CD4-positive, alpha-beta T cell treated with Interleukin-2 at 100 ng/mL for 4 hours (primary cell): ENCODE measurements around the gene TTN.
"Not testable (repeated sequence)": the region's sequence is repeated elsewhere in the genome, so short reads cannot be mapped to it uniquely, and the experiment has no call there.

Source experiments
- DNase-seq: peaks from one replicate; pipeline ENCODE4 v3.0.0-alpha.2; 2020; ENCODE audit warnings: low spot score

The TTN gene

DNA sequence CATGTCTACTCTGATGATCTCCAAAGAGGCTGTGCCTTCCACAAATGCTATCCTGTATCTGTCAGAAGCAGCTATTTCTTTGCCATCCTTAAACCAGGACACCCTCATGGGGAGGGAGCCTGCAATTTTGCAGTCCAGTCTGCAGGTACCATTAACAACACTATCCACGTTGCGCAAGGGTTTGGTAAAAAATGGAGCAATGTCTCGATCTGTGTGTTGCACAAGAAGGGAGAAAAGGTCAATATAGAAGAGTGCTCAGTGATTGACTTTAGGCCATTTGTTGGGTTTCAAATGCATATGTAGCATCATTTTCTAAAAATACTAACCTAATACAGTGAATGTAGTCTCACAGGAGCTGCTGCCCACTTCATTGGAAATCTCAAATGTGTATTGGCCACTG, 74.3 kb downstream of the TTN start:
- no peak for DNase-seq

DNA sequence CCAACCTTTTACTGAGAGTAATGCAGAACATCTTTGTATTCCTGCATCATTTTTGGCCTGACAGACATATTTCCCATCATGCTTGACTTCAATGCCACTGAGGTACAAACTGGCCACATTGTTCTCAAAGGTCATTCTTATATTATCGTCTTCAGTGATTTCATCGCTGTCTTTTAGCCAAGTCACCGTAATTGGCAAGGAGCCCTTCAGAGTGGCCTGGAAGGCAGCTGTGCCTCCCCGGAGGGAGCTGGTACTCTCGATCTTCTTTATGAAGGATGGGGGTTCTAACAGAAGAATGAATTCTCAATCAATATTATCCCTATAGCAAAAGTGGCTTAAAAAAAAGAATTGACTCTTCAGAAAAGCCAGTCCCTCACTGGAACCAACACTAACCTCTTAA, 75.9 kb downstream of the TTN start:
- DNase-seq = no peak

DNA sequence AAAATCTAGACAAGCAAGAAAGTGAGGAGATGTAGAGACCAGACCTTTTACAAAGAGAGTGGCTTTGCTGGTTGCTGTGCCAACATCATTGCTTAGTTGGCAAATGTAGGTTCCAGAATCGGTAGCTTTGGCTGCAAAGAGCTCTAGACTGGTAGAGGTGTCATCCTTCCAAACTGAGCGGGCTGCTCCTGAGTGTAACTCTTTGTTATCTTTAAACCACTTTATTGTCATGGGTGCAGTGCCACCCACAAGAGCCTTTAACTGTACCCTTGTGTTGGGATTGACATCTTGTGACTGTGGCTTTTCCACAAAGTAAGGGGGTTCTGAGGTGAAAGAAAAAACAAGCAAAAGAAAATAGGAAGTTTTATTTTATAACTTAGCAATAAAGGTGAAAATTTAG, 77.2 kb downstream of the TTN start:
- no peak for DNase-seq

DNA sequence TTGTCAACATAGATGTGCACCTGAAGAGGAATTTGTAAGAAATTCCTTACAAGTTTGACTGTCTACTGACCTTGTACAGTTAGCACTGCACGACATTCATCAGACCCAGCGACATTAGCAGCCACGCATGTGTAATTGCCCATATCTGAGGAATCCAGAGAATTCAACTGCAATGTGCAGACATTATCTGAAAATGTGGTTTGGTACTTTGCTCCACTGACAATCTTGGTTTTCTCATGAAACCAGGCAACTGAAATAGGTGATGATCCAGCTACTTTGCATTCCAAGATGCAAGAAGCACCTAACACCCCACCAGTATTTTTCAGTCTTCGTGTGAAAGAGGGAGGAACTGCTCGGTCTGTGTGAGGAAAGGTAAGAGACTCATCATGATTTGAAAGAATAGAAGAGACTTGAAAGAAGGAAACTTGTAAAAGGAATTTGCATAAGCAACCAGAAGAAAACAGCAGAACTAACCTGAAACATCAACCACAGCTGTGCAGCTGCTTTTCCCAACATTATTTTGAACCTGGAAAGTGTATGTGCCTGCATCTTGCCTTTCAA, 83.4 kb downstream of the TTN start:
- DNase-seq = no peak

DNA sequence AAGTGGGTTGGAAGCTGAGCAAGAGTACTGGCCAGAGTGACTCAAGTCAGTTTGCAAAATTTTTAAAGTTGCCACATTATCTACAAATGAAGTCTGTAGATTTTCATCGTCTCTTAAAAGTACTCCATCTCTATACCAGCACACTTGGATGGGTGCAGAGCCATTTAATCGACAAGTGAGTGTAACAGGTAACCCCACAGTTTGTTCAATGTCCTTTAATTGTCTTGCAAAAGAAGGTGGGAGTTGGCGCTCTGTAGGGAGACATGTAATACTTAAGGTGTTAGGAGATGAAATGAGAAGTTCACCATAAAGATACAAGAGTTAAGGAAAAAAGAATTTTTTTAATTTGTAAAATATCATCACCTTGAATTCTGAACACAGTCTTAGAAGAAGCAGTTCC, 84.9 kb downstream of the TTN start:
- no peak for DNase-seq

DNA sequence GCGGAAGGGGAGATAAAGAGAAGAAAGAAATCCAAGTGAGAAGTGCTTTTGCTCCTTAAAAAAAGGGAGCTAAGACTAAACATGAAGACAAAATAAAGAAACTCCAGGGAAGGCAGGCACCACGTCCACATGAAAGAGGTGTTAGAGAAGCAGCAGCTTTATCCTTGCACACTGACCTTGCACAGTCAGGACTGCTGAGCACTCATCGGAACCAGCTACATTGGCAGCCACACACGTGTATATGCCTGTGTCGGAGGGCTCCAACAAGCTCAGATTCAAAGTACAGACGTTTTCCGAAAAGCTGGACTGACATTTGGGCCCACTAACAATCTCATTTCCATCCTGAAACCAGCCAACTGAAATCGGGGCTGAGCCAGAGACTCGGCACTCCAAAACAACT, 88.2 kb downstream of the TTN start:
- no peak for DNase-seq

DNA sequence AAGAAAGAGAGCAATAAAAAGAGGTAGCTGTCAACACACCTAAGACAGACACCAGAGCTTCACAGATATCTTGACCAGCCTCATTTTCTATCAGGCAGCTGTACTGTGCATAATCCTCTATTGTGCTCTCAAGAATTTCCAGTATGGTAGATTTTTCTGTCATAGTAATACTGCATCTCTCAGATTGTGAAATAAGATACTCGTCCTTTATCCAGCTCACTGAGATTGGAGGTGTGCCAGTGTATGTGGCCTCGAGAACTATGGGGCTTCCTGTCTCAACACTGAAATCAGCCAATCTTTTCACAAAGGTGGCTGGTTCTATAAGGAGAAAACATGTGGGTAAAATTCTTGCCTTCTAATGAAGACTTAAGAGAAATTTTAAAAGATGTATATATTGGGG, 88.9 kb downstream of the TTN start:
- DNase-seq = no peak

DNA sequence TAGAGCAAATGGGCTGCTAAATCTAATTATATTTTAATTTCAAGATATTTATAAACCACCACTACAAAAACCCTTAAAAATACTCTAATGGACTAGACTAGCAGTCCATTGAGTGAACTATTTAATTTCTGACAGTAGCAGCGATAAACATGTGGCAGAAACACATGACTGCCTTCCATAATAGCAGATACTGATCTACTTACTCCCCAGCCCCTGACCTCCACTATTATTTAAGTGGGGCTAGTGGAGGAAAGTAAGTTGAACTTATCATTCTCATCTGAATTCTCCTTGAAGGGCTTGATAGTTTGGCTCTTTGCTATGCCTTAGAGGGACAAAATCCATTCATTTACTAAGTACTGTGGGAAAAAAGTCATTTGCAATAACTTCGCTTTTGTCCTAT, 90.8 kb downstream of the TTN start:
- no peak for DNase-seq

DNA sequence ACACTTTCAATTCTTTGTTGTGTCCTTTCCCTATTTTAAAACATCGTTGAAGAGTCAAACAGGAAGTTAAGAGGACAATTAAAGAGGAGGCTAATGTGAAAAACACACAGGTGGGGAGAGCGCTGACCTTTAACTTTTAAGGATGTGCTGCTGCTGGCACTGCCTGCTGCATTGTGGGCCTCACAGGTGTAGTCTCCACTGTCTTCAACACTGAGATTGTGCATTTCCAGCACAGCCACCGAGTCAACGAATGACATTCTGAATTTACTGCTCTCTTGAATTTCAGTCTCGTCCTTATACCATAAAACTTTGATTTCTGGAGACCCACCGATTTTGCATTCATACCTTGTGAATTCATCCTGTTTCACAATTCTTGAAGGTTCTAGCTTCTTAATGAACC, 91.9 kb downstream of the TTN start:
- no peak for DNase-seq

DNA sequence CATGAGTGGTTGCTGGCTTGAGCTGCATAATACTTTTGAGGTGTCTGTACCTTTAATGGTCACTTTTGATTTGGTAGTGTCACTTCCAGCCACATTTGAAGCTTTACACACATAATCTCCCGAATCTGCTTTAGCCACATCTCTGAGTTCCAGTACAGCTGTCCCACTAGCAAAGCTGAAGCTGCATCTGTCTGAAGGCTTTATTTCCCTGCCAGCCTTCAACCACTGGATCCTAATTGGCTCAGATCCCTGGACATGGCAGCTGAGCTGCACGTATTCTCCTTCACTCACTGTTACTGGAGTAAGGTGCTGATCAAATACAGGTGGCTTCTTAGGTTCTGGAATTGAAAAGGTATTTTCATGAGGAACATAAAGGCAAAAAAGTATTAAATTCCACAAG, 99.7 kb downstream of the TTN start:
- no peak for DNase-seq

DNA sequence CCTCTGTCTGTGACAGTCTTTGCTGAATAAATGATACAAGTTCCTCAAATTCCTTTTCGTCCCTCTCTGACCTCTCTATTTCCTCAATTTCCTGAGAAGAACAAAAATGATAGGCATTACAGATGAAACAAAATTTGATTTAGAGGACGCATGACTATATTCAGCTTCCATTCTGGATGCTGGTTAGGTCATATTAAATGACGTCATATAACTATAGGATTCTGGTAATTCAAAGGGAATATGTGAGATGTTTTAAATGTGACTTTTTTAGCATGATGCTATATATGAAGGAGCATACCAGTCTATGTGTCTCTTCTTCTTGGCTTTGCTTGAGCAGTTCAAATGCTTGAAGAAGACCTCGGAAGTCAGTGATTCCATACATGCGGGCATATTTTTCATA, 102.3 kb downstream of the TTN start:
- DNase-seq = no peak

DNA sequence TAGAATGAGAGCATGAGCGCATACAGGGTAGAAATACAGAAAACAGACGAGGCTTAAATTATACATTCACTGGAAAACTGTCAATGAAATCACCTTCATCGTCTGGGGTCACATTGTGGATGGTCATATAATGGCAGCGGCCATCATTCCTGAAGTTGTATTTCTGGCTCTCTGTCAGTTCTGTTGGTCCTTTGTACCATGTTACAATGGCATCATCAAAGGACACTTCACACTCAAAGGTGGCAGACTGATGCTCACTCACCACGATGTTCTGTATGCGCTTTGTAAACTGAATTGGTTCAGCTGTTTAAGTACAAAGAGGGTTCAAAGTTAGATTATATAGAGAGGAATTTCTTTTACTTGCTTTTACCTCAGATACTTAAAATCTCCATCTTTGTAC, 104.9 kb downstream of the TTN start:
- no peak for DNase-seq

DNA sequence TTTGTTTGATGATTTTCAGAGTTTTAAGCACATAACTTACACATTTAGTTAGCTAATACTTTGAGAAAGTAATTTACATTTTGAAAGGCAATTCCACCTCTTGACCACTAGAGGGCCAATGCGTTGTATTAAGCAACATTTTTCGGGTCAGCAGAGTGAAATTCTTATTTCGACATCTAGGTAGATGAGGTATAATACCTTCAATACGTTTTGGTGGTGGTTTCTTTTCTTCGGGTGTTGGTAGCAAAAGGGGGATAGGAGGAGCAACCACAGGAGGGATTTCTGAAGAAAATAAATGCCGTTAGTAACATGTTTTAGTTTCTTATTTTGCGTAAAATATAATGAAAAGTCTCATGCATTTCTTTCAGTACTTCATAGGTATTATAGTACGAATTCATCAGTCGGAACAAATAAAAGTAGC, 106.3 kb downstream of the TTN start:
- peak; percentile 26 for DNase-seq

DNA sequence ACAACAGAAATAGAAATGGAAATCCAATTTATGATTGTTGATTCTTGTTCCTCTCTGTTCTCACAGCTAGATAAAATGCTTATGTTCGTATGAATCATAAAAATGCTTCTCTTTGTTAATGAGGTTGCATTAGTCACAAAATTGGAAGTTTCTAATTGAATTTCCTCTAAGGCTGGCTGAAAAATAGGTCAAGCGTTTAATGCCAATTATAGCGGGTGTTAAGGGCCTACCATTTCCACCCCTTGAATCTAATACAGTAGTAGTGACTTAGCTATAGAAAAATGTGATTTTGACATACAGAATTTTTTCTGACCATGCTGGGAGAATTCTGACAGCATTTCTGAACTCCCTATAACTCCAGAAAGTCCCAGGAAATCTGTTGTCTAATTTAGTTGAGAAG, 107.1 kb downstream of the TTN start:
- DNase-seq = no peak

DNA sequence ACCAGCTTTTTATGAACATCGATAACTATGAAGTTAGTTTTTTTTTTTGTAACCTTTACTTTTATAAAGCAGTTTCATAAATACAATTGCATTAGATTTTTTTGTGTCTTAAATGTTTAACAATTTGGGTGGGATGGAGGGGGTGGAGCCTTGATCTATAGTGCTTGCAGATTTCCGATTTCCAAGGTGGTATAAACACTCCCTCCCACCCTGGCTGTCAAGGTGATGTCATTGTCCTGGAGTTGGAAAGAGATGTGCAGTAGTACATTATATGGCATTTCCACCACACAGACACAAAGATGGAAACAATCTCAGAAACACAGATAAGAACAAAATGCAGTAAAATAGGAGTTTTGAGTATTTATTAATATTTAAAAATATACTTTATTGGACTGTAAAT, 114.4 kb downstream of the TTN start:
- no peak for DNase-seq

DNA sequence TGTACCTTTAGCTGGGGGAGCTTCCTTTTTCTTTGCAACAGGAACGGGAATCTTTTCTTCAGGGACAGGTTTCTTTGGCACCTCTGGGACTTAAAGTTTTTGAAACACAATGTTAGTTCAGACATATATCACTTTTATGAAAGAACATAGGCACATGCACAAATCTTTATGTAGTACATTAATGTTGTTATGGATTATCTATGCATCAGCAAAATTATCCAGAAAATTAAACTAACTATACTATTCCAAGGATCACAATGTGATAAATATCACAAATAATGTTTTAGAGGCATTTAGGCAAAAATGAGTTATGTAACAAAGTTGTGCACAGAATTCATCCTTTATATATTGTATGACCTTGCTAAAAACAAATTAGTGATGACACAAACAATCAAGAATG, 117.4 kb downstream of the TTN start:
- DNase-seq = no peak

DNA sequence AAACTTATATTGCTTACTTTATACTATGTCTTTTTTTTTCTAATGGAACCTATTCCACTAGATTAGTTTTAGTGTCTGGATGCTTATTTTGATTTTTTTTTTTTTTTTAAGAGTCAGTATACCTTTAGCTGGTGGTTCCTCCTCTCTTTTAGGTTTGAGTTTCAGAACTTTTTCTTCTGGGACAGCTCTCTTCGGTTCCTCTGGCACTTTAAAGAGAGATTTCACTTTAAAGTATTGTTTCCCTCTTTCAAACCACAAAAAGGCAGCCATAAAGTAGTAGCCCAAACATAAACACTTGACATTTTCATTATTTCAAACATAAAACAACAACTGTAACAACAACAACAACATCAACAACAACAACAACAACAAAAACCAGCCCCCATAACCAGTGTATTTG, 123.3 kb downstream of the TTN start:
- no peak for DNase-seq

DNA sequence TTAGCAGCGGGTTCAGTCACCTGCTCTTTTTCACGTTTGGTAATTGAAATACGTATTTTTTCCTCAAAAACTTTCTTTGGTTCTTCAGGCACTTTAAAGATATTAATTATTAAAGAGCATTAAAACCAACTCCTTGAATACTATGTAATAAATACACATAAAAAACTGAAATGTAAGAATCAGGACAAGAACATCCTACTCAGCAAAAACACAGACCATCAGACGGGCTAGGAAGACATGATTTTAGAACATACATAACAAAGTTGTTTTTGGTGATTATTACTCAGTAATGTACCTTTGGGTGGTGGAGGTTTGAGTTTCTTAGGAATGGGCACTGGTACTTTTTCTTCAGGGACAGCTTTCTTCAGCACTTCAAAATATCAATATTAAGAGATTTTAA, 126.1 kb downstream of the TTN start:
- no peak for DNase-seq

DNA sequence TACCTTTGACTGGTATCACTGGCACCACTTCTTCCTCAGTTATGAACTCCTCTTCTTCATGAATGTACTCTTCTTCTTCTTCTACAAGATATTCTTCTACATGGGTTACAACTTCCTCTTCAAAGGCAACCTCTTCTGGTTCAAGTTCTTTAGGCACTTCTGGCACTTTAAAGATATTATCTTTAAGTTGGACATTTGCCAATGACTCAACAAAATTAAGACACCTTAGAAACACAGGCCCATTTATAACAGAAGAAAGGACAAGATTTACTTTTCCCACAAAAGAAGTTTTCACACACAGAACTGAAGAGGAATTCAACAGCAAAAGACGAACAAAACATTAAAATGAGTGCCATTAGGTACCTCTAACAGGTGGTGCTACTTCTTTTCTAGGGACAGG, 127.3 kb downstream of the TTN start:
- DNase-seq = no peak

DNA sequence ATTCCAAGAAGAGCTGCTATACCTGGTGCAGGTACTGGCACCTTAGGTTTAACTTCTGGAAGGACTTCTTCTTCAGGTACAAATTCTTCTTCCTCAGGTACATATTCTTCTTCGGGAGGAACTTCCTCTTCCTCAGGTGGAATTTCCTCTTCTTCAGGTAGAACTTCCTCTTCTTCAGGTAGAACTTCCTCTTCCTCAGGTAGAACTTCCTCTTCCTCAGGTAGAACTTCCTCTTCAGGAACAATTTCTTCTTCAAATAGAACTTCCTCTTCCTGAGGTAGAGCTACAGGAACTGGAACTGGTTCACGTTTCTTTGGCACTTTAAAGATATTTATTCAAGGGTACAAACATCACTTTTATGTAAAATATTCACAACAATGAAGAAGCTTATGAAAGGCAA, 129.6 kb downstream of the TTN start:
- no peak for DNase-seq

DNA sequence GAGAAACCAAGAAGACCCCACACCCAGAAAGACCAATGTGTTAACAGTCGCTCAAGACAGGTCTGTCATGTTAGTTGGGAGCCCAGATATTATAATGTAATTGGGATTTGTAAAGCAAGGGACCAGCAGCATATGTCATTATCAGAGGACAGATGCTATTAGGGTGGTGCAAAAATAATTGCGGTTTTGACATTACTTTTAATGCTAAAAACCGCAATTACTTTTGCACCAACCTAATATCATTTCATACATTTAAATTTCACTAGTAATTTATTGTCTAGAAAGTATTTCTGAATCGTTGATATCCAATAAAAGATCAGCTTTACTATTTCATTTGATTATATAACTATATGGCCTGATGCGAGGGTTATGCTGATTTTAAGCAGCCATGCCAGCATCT, 131.2 kb downstream of the TTN start:
- no peak for DNase-seq

DNA sequence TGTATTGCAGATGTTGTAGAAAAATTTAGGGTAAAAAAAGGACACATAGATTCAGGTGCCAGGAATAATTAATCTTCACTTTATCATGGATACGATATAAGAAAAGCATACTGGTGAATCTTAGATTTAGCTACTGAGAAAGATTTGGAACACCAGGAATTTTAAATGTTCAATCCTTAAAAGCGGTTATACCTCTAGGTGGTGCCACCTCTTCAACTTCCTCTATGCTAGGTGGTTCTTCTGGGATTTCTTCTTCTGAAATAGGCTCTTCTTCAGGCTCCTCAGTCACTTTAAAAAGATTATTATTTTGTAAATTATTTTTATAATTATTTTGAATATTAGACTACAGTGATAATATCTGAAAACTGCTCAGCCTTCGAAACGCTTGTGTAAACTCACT, 133.1 kb downstream of the TTN start:
- no peak for DNase-seq

DNA sequence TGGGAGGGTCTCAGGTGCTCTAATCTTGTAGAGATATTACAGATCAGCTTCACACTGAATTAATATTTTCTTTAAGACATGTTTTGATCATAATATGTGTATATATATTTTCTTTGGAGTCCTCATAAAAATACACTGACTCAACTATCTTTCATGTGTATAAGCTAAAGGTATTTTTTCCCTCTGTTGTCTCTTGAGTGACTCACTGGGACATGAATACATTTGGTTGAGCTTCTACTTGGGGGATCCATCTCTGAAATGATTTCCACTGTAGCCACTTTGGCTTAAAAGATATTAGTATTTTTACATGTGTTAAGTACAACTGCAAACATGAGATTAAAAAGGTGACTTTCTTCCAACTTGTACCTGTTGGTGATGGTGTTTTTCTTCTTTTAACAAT, 140.8 kb downstream of the TTN start:
- DNase-seq = no peak

DNA sequence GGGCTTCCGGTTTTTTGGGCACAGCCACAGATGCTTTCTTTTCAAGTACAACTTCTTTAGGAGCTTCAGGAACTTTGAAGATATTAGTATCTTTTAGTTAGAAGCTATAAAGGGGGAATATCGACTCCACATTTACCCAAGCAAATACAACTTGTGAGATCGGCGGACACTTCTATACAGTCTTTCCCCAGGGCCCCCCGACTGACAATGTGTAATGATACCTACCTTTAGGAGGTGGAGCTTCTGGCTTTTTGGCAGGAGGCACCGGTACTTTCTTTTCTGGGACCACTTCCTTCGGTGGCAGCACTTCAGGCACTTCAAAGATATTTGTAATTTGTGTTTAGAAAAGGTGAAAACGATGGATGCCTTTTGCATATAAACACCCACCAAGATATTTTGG, 148.7 kb downstream of the TTN start:
- DNase-seq = not testable (repeated sequence)

DNA sequence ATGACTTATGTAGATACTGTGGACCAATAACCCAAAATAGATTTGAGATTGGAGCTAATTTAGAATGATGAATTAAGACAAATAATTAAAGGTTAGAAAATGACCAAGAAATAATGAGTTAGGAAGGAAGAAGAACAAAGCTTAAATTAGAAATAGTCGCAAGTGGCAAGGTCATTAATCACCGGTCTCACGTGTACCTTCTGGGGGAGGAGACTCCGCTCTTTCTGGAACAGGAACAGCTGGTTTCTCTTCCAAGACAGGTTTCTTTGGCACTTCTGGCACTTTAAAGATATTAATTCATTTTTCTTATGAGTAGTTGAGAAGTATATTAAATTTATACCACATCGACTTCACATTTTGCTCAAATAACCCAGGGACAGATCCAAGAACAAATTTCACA, 156.7 kb downstream of the TTN start:
- no peak for DNase-seq
